Caco-2 (cell line): ENCODE data around the gene ERICH4. TPM values are rescaled to one million over a fixed set of nuclear protein-coding genes. Genes with fewer than 3 reads are reported as not detected.

Experiments used
- BruUV-seq: library from RNA; stranded (reverse); fragments of 400-500 nt; replicated peaks from 2 replicates; lab custom pipeline; 2021; lab: Mats Ljungman, UMichigan
- CTCF ChIA-PET: fragments of 300-600 bp; sonication (Branson Sonifier 250); formaldehyde crosslinking; loops from one replicate; lab custom pipeline; 2022; ENCODE audit warnings: antibody characterized with exemption; lab: Charles Lee
- POLR2A ChIA-PET: fragments of 300-600 bp; sonication (Branson Sonifier 250); formaldehyde crosslinking; loops from one replicate; lab custom pipeline; 2022; ENCODE audit warnings: antibody characterized with exemption; lab: Charles Lee
- DNase-seq, 2 experiments: peaks; one replicate each; pipeline versions ENCODE4 v3.0.0 to v3.0.0-alpha.2; 2020 to 2022
- H3K27me3 ChIP-seq: replicated peaks from 2 replicates; pipeline ENCODE4 v1.6.0; 2011; ENCODE audit warnings: low read length; ENCODE audit not compliant: control insufficient read depth, insufficient read depth
- H3K36me3 ChIP-seq: 2 replicates; pipeline ENCODE4 v1.5.1; 2011; ENCODE audit warnings: low read length; ENCODE audit not compliant: control insufficient read depth, insufficient read depth
- H3K4me1 ChIP-seq: fragments of 250-450 bp; sonication (Bioruptor Pico); 2 replicates; pipeline ENCODE4 v1.5.1; 2020; ENCODE audit warnings: mild to moderate bottlenecking
- H3K4me3 ChIP-seq: 2 replicates; pipeline ENCODE4 v1.5.1; 2011; ENCODE audit warnings: low read depth, mild to moderate bottlenecking, control low read depth, low read length
- H3K9me3 ChIP-seq: fragments of 250-450 bp; sonication (Bioruptor Pico); 2 replicates; pipeline ENCODE4 v1.5.1; 2020; ENCODE audit warnings: mild to moderate bottlenecking, moderate library complexity
- H3K27ac Mint-ChIP-seq: one replicate; pipeline ENCODE4 v1.8.0; 2022; ENCODE audit warnings: mixed read lengths; ENCODE audit not compliant: unreplicated experiment
- H3K27me3 Mint-ChIP-seq: one replicate; pipeline ENCODE4 v1.8.0; 2022; ENCODE audit warnings: mixed read lengths; ENCODE audit not compliant: insufficient read depth, unreplicated experiment
- H3K36me3 Mint-ChIP-seq: one replicate; pipeline ENCODE4 v1.8.0; 2022; ENCODE audit warnings: mild to moderate bottlenecking, mixed read lengths; ENCODE audit not compliant: insufficient read depth, unreplicated experiment
- H3K4me1 Mint-ChIP-seq: one replicate; pipeline ENCODE4 v1.8.0; 2022; ENCODE audit warnings: low read depth, mixed read lengths; ENCODE audit not compliant: unreplicated experiment
- H3K4me3 Mint-ChIP-seq: one replicate; pipeline ENCODE4 v1.8.0; 2022; ENCODE audit warnings: mild to moderate bottlenecking, moderate library complexity, mixed read lengths; ENCODE audit not compliant: unreplicated experiment
- H3K9me3 Mint-ChIP-seq: one replicate; pipeline ENCODE4 v1.8.0; 2022; ENCODE audit warnings: mixed read lengths; ENCODE audit not compliant: unreplicated experiment
- CTCF ChIP-seq, 2 experiments: fragments of 200-600 bp in 1 of 2; IDR thresholded peaks; 1 replicate in 1 of 2; 2 replicates in 1 of 2; pipeline versions ENCODE4 v1.5.1 to v1.8.0; 2011 to 2022; ENCODE audit warnings: antibody characterized with exemption in 1 of 2, control low read depth in 1 of 2, inconsistent platforms in 1 of 2, low read depth in 1 of 2, low read length in 1 of 2, mild to moderate bottlenecking in 1 of 2, moderate library complexity in 1 of 2; ENCODE audit not compliant: insufficient read depth in 1 of 2, severe bottlenecking in 1 of 2, unreplicated experiment in 1 of 2
- intact Hi-C: fragments of 100-400 bp; cut with micrococcal nuclease; formaldehyde crosslinking; loops from one replicate; pipeline ENCODE4 v1.10.0; 2022; ENCODE audit not compliant: unreplicated experiment
- total RNA-seq: library from RNA; stranded (reverse); gene quantifications from 2 replicates; pipeline ENCODE4 v1.2.3, GENCODE V29; 2022

The ERICH4 gene
- total RNA-seq, 1 experiment from 2014 or later, result not detected

- CTCF ChIA-PET, result no interaction called here
- no peaks in the 10 kb centered on the region for H3K9me3 Mint-ChIP-seq
- Histone ChIP-seq H3K4me1 (peaks cover 6% of the 10 kb centered on the region), H3K27me3 (no peaks in the 10 kb centered on the region), H3K36me3 (peaks cover 2% of the 10 kb centered on the region; the same call in 1 of the 2 replicates), H3K9me3 (no peaks in the 10 kb centered on the region), H3K4me3 (no peak overlapping the region)
- H3K4me3 Mint-ChIP-seq, result no peak overlapping the region
- DNase-seq, result no peak
- H3K27ac Mint-ChIP-seq, result no peak overlapping the region
- H3K4me1 Mint-ChIP-seq, result peaks cover 8% of the 10 kb centered on the region
- POLR2A ChIA-PET, result no interaction called here
- H3K36me3 Mint-ChIP-seq, result peaks cover 27% of the 10 kb centered on the region
- no TSS peak for BruUV-seq
- intact Hi-C loops, result no loop called here
- no peak for TF ChIP-seq CTCF (IDR thresholded peaks at IDR 0.05; ENCODE audit: insufficient read depth in 1 of 2, low read depth in 1 of 2, low read length in 1 of 2, severe bottlenecking in 1 of 2, unreplicated experiment in 1 of 2)
- H3K27me3 Mint-ChIP-seq, result no peaks in the 10 kb centered on the region
Observed at GRCh38 chr19:41414461-41414860, 28.5 kb upstream of the ERICH4 start.

- ChIA-PET POLR2A (interaction anchor here (0.6 kb wide), 1 partner anchor 776 kb away, joined by 3 read pairs; no protein-coding TSS in a partner anchor), CTCF (no interaction called here)
- Mint-ChIP-seq H3K27me3 (no peaks in the 10 kb centered on the region), H3K27ac (no peak overlapping the region), H3K4me1 (peaks cover under 1% of the 10 kb centered on the region), H3K9me3 (no peaks in the 10 kb centered on the region), H3K4me3 (no peak overlapping the region), H3K36me3 (peaks cover 30% of the 10 kb centered on the region)
- no peak for TF ChIP-seq CTCF (IDR thresholded peaks at IDR 0.05; ENCODE audit: insufficient read depth in 1 of 2, low read depth in 1 of 2, low read length in 1 of 2, severe bottlenecking in 1 of 2, unreplicated experiment in 1 of 2)
- intact Hi-C loops, result no loop called here
- H3K27me3 ChIP-seq, result no peaks in the 10 kb centered on the region
- 0 out of 2 replicates have a peak, but pooled peaks cover under 1% of the 10 kb centered on the region for H3K4me1 ChIP-seq
- no TSS peak for BruUV-seq
- peaks cover 2% of the 10 kb centered on the region; the same call in 1 of the 2 replicates for H3K36me3 ChIP-seq
- no peak for DNase-seq
- H3K9me3 ChIP-seq, result no peaks in the 10 kb centered on the region
- no peak overlapping the region for H3K4me3 ChIP-seq
Observed at GRCh38 chr19:41415154-41415571, 27.8 kb upstream of the ERICH4 start.

- Mint-ChIP-seq H3K4me3 (no peak overlapping the region), H3K27ac (no peak overlapping the region), H3K36me3 (peaks cover 30% of the 10 kb centered on the region), H3K27me3 (no peaks in the 10 kb centered on the region), H3K9me3 (no peaks in the 10 kb centered on the region), H3K4me1 (no peaks in the 10 kb centered on the region)
- Histone ChIP-seq H3K36me3 (peaks cover 2% of the 10 kb centered on the region; the same call in 1 of the 2 replicates), H3K4me1 (no peaks in the 10 kb centered on the region), H3K27me3 (no peaks in the 10 kb centered on the region), H3K4me3 (no peak overlapping the region), H3K9me3 (no peaks in the 10 kb centered on the region)
- CTCF ChIA-PET, result no interaction called here
- no TSS peak for BruUV-seq
- no peak for DNase-seq
- TF ChIP-seq CTCF (IDR thresholded peaks at IDR 0.05; ENCODE audit: insufficient read depth in 1 of 2, low read depth in 1 of 2, low read length in 1 of 2, severe bottlenecking in 1 of 2, unreplicated experiment in 1 of 2), result no peak
- POLR2A ChIA-PET, result no interaction called here
- intact Hi-C loops, result no loop called here
Observed at GRCh38 chr19:41416194-41416674, 26.7 kb upstream of the ERICH4 start.
